ENCODE data around the gene STK17A. TPM values are rescaled to one million over a fixed set of nuclear protein-coding genes. Genes with fewer than 3 reads are reported as not detected.
A peak's percentile ranks its signal among the peaks of the same experiment; 100 is the strongest.
"Not testable (repeated sequence)": the region's sequence is repeated elsewhere in the genome, so short reads cannot be mapped to it uniquely, and the experiment has no call there.

Gene STK17A
- total RNA-seq, 1 donor from 2014 or later = 2.9 TPM

DNA sequence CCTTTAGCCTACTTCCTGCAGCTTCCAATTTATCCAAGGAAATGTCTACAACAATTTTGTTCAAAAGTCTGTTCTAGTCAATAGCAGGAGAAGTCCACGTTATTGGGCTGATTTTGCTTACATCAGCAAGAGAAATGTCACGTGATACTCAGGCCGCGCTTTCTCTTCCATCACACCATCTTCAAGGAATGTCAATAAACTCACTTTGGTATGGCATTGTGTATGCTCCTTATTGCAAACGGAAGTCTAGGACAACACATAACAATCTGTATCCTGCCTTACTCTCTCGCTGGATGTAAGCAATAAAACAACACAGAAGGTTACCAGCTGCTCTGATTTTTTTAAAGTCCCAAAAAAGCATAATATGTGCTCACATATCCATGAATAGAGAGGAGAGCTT lies 17.1 kb upstream of the STK17A start:
- ATAC-seq (no peak), DNase-seq (ENCODE audit: low spot score) (no peak)

DNA sequence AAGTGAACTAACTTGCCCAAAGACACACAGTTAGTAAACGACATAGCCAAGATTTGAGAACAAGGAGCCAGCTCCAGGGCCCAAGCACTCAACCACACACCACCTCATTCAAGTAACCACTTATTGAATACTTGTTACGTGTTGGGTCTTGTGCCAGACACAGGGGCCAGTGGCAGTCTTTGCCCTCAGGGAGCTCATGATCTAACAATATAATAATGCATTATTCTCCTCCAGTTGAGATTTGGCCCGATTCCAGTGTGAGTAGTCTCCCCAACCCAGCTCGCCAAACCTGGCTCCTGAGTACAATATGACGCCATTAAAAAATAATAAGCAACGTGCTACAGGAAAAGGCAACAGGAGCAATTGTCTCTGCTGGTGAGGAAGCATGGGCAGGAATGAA lies 14.4 kb upstream of the STK17A start:
- no peak for ATAC-seq

DNA sequence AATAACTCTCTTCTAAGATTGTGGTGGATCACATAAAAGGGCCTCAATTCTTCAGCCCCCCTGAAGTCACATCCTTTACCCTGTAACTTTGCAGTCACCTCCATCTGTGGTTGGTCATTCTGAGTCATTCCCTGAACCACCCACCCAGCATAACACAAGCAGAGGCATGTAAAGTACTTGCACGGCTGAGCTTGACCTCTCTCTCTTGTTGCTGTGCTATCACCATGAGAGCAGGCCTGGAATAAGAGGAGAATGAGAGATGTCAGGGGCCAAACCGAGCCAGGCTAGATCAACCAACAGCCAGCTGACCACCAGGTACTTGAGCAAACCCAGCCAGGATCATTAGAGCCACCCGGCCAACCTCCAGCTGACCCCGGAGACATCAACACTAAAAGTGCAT lies 13.5 kb upstream of the STK17A start:
- ATAC-seq (no peak), DNase-seq (ENCODE audit: low spot score) (no peak)

More for the DNA sequence above, 14.4 kb upstream of the STK17A start:
- DNase-seq (ENCODE audit: low spot score) = no peak

DNA sequence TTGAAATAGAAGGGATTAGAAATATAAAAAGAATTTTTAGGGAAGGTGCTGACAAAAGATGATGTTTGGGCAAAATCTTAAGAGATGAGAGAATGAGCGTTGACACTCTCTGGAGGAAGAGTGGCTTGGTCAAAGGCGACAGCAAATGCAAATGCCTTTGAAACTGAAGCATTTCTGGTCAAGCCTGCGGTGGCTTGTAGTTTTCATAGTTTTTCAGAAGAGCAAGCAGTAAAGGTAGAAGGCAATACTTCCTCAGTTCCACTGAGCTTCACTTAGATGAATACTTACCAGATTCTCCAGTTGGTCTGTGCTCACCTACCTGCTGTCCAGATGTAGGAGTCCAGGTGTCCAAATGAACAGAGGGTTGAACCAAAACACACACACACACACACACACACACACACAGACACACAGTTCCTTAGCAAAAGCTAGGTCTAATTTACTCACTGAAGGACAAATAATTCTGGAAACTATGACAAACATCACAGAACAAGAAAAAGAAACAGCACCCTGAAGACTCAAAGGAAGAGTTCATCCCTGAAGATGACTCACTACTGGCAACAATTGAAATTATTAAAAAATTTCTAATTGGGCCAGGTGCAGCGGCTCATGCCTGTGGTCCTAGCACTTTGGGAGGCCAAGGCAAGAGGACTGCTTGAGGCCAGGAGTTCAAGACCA lies 12.1 kb upstream of the STK17A start:
- ATAC-seq = no peak
- DNase-seq (ENCODE audit: low spot score) = no peak

DNA sequence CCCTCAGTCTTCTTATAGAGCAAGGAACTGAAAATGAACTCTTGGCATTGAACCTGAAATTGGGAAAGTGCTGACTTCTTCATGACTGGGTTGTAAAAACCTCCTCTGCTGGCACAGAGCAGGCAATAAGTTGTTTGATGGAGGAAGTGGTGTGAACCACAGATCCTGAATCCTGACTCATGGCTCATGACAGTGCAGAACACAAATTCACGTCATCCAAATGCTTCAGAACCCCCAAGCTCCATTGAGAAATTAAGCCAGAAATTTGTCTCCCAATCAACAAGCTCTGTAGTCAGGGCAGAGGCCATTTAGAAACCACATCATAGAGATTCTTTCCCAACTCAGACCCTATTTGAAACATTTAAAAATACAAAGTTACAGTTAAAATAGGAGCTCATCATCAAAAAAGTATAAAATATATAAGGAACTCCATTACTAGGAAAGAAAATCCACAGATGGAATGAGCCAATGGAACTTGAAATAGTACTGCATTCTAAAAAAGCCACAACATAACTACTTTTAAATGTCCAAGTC lies 10.3 kb upstream of the STK17A start:
- ATAC-seq (peak; percentile 53), DNase-seq (ENCODE audit: low spot score) (no peak)

DNA sequence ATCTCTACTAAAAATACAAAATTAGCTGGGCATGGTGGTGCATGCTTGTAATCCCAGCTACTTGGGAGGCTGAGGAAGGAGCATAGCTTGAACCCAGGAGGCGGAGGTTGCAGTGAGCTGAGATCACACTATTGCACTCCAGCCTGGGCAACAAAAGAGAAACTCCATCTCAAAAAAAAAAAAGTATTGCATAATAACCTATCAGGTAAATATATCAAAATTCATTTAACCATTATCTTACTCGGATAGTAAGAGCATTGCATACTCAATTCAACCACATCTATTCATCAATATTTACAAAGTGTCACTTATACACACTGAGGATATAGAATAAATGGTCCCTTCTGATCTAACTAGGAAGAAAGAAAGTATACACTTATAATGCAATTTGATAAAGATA lies 9.1 kb upstream of the STK17A start:
- ATAC-seq; DNase-seq (ENCODE audit: low spot score): not testable (repeated sequence)

DNA sequence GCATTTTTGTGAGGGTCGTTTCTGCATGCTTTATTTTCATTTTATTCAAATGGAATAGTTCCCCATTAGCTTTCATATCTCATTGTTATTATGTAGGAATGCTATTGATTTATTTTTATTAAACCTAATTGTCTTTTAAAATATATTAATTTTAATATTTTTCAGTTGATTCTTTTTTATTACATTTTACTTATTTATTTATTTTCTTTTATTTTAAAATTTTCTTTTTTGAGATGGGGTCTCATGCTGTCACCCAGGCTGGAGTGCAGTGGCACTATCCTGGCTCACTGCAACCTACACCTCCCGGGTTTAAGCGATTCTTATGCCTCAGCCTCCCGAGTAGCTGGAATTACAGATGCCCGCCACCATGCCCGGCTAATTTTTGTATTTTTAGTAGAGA lies 7.4 kb upstream of the STK17A start:
- ATAC-seq = no peak
- no peak for DNase-seq (ENCODE audit: low spot score)

DNA sequence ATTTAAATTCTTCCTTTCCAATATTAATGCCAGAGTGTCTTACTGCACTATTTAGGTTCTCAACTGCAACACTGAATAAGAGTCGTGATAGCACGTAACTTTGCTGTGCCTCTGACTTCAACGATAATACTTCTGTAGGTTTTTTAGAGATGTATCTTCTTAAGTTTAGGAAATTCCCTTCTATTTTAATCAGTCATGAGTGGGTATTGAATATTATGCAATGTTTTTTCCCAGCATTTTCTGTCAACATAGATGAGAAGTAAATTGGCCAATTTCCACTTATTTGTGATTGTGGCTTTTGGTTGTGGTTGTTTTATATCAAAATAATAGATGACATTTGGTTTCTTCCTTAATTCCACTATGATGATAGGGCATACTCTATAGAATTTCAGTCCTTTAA lies 6.7 kb upstream of the STK17A start:
- no peak for ATAC-seq
- DNase-seq (ENCODE audit: low spot score) = no peak

DNA sequence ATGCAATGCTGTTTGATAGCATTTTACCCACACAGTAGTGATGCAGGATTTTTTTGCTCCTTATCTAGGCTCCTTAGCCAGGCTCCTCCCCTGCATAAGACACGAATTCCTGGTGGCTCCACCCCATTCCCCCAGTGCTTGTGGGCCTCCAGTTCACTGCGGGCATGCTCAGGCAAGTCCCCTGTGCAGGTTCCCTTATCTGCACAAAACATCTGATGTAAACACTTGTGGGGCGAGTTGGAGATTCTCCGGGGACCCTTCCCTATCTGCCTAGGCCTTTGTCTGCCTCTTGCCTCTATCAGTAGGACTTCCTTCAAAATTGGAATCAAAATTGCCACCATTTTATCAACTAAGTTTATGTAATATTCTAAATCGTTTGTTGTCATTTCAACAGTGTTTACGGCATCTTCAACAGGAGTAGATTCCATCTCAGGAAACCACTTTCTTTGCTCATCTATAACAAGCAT lies 5.4 kb upstream of the STK17A start:
- ATAC-seq (no peak), DNase-seq (ENCODE audit: low spot score) (no peak)

DNA sequence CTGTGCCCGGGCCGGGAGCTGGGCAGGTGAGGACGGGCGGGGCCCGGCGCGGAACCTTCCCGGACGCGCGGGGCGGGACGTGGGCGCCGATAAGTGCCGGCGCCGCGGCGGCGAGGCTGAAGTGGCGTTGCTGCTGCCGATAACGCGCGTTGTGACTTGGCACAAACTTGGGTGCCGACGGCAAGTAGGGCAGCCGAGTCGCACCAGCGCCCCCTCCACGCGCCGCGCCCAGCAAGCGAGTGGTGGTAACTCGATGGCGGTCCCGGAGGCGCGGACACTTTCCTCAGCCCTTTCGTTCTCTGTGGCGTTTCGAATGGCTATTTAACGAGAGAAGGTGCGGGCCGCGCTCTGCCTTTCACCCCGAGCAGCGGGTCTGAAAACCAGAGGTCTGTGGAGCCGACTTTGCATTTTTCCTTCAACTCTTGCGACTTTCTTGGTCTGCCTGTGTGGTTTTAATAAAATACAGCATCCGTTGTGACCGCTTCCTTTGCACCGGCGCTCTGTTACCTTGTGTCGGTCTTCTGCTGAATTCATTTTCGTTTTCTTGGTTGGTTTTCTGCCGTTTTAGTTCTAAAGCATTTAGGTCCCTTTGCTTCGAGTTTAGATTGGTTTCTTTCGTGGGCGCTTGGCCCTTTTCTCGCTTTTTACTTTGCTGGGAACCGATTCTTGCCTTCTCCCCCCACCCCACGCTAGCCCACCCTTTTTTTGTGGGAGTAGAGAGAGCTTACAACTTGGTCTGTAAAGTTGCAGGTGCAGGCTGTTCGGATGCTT lies 701 bp downstream of the STK17A start:
- DNase-seq (ENCODE audit: low spot score) = peak; percentile 78
- ATAC-seq = peak; percentile 56

DNA sequence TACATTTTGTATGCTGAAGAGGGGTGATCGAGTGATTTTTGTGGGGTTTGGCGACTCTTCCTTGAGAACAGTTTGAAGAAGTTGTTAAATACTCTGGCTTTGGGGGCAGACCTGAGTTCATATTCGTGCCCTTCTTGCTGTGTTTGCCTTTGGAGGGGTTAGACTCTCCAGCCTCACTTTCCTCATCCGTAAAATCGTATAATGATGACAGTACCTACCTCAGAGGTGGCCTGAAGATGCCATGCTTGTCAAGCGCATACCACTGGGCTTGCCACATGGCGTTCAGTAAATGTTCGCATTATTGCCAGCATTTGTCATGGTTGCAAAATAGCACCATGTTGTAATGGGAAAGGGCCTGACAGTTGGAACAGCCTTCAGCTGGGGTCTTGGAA lies 1.3 kb downstream of the STK17A start:
- ATAC-seq (no peak), DNase-seq (ENCODE audit: low spot score) (peak; percentile 49)

DNA sequence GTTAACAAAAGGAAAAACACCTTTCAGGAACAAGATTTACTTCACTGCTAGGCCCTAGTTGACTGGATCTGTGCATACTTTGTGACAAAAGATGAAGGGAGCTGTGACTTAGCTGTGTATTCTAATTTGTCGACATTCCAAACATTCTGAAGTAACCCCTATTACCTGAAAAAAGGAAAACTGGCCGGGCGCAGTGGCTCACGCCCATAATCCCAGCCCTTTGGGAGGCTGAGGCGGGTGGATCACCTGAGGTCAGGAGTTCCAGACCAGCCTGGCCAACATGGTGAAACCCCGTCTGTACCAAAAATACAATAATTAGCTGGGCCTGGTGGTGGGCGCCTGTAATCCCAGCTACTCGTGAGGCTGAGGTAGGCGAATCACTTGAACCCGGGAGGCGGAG lies 1.8 kb downstream of the STK17A start:
- DNase-seq (ENCODE audit: low spot score); ATAC-seq: not testable (repeated sequence)

DNA sequence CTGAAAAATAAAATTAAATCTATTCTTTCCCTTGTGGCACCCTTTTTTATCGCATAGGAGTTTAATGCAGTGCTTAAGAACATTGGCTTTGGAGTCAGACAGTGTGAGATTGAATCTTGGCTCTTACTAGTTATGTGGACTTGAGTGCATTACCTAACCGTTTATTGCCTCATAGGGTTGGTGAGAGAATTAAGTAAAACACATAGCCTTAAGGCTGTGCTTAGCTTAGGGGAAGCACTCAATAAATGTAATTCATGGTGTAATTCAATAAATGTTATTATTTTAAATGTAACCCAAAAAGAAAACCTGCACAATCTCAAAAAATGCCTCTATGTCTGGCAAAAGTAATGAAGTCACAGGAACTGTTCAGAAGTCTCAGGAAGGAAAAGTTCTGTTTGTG lies 2.7 kb downstream of the STK17A start:
- ATAC-seq (no peak), DNase-seq (ENCODE audit: low spot score) (no peak)

DNA sequence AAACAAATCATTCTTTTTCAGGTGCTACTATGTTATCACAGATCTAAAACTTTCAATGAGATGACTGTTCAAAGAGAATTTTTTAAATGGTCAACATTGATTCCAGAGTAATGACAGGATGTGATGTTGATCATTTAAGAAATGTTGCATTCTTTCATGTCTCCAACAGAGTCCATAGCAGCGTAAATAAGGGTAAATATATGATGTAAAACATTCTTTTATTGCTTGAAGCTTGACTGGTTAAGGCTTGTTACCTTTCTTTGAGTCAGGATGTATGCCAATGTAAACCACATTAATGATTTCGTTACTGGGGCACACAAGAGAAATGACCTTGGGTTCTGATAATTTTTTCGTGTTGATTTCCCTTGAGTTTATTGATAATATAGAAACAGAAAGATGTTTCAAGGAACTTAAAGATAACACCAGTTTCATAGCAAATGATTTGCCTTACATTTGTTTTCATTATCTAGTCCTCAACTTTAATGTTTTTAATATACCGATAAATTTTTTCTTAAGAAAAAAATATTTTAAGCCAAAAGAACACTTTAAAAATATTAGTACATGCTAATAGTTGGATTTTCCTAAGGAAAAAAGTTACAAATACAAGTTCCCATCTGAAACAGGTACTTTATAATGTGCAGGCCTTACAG lies 3.5 kb downstream of the STK17A start:
- no peak for ATAC-seq
- DNase-seq (ENCODE audit: low spot score) = no peak

DNA sequence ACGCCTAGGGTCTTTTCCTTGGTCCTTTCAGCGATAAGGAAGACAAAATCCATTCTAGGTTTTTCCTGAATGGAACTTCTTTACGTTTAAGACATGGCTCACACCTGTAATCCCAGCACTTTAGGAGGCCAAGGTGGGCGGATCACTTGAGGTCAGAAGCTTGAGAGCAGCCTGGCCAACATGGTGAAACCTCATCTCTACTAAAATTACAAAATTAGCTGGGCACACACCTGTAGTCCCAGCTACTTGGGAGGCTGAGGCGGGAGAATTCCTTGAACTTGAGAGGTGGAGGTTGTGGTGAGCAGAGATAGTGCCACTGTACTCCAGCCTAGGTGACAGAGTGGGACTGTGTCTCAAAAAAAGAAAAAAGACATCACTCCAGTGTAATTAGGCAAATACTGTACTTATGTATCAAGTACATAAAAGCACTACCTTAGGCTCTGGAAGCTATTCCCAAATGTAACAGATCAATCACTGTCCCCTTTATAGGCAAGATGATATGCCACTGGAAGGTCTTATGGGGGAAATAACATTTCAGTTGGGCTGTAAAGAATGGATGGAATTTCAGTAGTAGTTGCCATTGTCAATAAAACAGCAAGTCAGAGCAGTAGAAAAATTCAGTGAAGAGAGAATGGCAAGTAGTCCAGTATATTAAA lies 5.7 kb downstream of the STK17A start:
- DNase-seq (ENCODE audit: low spot score) = no peak
- no peak for ATAC-seq

DNA sequence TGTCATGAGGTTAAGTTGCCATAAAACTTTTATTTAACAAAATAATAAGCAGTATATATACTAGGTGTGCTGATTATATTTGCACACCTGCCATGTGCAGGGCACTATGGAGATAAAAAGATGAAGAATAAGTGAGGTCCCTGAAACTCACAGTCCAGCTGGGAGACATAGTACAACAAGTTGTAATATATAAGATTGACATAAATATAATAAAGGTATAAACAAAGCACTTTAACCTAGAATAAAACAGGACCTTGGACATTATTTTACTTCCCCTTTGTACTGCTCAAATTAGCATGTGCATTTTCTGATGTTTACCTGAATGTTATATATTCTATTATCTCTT lies 6.2 kb downstream of the STK17A start:
- ATAC-seq = no peak
- DNase-seq (ENCODE audit: low spot score) = no peak

DNA sequence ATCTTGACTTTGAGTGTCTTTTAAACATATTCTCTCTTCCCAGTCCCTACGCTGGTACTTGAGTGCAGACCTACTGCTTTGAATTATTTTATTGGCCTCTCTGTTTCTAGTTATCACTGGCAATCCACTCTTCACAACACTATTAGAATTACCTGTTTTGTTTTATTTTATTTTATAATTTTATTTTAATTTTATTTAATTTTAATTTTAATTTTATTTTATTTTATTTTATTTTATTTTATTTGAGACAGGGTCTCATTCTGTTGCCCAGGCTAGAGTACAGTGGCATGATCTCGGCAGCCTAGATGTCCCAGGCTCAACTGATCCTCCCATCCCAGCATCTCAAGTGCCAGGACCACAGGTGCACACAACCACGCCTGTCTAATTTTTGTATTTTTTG lies 6.8 kb downstream of the STK17A start:
- no peak for DNase-seq (ENCODE audit: low spot score)
- ATAC-seq = no peak

DNA sequence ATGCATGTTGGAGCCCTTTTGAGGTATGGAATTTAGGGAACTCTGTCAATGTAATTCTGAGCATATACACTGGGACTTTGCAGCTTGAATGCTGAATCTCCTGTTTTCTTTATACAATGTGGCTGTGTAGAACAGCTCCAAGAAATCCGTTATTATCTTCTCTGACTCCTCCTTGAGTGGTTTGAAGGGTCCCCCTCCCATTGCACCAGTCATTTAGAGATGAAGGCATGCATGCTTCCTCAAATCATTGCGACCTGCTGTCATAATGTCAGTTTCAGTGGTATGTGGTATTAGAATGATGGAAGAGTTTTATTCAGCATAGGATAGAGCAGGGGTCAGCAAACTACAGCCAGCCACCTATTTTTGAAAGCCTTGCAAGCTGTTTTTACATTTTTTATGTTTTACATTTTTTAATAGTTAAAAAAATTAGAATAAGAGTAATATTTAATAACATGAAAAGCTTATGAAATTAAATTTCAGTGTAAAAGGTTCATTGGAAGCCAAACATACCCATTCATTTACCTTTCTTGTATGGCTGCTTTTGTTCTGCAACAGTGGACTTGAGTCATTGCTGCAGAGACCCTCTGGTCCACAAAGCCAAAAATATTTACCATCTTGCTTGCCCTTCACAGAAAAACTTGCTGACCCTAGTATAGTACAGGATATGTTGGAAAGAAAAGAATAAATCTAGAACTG lies 8.1 kb downstream of the STK17A start:
- no peak for ATAC-seq
- no peak for DNase-seq (ENCODE audit: low spot score)

DNA sequence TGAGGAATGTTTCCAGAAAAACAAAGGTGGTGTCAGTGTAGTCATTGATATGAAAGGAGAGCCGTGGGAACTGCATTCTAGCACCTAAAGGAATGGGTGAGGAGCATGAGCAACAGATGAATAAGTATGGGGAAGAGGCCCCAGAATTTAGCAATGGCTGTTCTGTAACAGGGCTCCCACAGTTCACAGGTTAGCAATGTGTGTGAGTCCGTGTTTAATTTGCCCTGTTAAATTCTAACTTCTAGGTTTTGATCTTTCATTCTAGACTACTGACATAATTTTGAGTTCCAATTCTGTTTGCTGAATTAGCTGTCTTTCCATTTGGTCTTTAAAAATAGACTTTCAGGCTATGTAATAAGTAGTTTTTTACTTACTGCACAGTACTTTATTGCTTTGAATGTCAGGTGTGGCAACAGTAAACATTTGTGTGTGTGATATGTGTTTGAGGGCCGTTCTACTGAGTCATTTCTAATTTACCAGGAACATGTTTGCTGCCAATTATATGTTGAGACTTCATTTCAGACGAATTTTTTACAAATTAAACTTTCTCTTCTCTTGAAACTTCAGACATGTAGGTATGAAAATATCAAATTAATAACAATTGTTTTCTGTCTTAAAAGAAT lies 8.8 kb downstream of the STK17A start:
- ATAC-seq (peak; percentile 64), DNase-seq (ENCODE audit: low spot score) (no peak)

DNA sequence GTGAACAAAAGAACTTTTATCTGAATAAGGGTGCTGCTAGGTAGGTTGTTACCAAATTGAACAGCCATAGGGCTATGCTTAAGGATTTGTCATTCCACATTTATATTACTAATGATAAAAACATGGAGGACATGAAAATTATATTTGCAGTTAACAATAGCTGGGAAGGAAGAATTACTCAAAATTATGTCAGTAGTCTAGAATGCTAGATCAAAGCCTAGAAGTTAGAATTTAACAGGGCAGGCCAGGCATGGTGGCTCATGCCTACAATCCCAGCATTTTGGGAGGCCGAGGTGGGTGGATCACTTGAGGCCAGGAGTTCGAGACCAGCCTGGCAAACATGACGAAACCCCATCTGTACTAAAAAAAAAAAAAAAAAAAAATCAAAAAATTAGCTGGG lies 9.4 kb downstream of the STK17A start:
- ATAC-seq (no peak), DNase-seq (ENCODE audit: low spot score) (no peak)

All from left lobe of liver (tissue), 2 donors.